Prostate gland (tissue), 2 donors: ENCODE measurements around the gene CDK4. TPM values are rescaled to one million over a fixed set of nuclear protein-coding genes. Genes with fewer than 3 reads are reported as not detected.

ENCODE experiments used
- DNase-seq: peaks from one replicate; pipeline ENCODE4 v3.0.0-alpha.2; 2019; ENCODE audit warnings: low spot score
- H3K27ac ChIP-seq, 2 donors: fragments of 200-600 bp; sonication (generic); 2 replicates each; pipeline ENCODE4 v1.5.1; 2017 to 2019
- H3K27me3 ChIP-seq: fragments of 200-600 bp; sonication (generic); replicated peaks from 2 replicates; pipeline ENCODE4 v1.5.1; 2019; ENCODE audit not compliant: insufficient read depth
- H3K36me3 ChIP-seq, 2 donors: fragments of 200-600 bp; sonication (generic); 1 replicate in 1 of 2; 2 replicates in 1 of 2; pipeline versions ENCODE4 v1.5.1 to v1.8.1; 2017 to 2019
- H3K4me1 ChIP-seq: fragments of 200-600 bp; sonication (generic); replicated peaks from 2 replicates; pipeline ENCODE4 v1.5.1; 2019
- H3K4me3 ChIP-seq, 2 donors: fragments of 200-600 bp; sonication (generic); 2 replicates each; pipeline ENCODE4 v1.5.1; 2017 to 2019
- H3K9me3 ChIP-seq: fragments of 200-600 bp; sonication (generic); 2 replicates; pipeline ENCODE4 v1.5.1; 2017
- POLR2A ChIP-seq: fragments of 450-650 bp; IDR thresholded peaks from one replicate; pipeline ENCODE4 v1.6.1; 2016; ENCODE audit warnings: antibody characterized with exemption, mild to moderate bottlenecking
- POLR2AphosphoS5 ChIP-seq: sonication (generic); formaldehyde crosslinking; IDR thresholded peaks from one replicate; pipeline ENCODE4 v1.6.1; 2017; ENCODE audit warnings: antibody characterized with exemption
- WGBS: methylation state at CpG from one replicate; pipeline ENCODE4 v1.1.5; 2018; 5-methylcytosine and 5-hydroxymethylcytosine counted together
- intact Hi-C: fragments of 100-400 bp; cut with DNase I; formaldehyde crosslinking; loops from one replicate; pipeline ENCODE4 v1.14.2; 2022
- total RNA-seq, 2 donors: library from RNA; depleted of rRNA; stranded (reverse); fragments of >200 nt; gene quantifications; one replicate each; pipeline ENCODE4 v1.1.0, GENCODE V29; 2016
- TF ChIP-seq, protein P1 (sequence below), 4 experiments: fragments of 200-600 bp in 2 of 4; fragments of 450-650 bp in 2 of 4; sonication (generic) in 2 of 4; IDR thresholded peaks; 1 replicate in 3 of 4; 2 replicates in 1 of 4; pipeline ENCODE4 v1.5.1; 2016 to 2019; ENCODE audit warnings: antibody characterized with exemption in 4 of 4, mild to moderate bottlenecking in 2 of 4, moderate library complexity in 2 of 4

CDK4 gene
- total RNA-seq, 2 donors from 2014 or later: 97.5 to 103 TPM

DNA sequence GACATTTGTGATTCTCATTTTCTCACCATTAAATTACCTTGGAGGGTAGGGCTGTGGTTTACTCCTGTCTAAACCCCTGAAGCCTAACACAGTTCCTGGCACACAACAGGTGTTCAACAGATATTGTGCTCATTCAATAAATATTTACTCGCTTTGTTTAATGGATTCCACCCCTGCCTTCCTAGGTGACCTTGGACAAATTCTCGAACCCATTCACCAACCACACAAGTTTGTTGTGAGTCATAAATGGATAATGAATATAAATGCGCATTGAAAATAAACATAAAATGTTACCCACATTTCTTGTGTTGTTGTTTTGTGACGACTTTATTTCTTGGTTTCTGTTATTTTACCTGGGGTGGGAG lies 30.1 kb upstream of the CDK4 start:
- 22% methylated on average over 4 of the region's 4 CpGs for WGBS

DNA sequence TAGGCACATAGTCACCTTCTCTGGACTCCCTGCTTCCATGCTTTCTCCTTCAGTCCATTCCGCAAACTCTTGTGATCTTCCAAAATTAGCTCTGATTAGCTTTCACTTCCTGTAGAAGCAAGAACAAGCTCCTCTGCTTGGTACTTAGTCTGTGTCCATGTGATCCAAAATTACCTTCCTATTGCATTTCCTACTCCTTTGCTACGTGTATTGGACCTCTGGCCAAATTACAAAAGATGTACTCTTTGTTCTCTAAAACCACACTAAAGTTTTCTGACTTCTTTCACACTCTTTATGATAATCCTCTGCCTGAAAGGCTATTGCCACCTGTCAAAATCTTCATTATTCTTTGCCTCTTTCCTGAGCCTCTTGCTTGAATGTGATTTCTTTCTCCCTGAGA lies 29.7 kb upstream of the CDK4 start:
- no peak overlapping the region for H3K27ac ChIP-seq
- H3K4me3 ChIP-seq: no peak overlapping the region
- no peaks in the 10 kb centered on the region for H3K27me3 ChIP-seq
- TF ChIP-seq POLR2A (no peak), POLR2AphosphoS5 (no peak)
- TF ChIP-seq, protein P1, sequence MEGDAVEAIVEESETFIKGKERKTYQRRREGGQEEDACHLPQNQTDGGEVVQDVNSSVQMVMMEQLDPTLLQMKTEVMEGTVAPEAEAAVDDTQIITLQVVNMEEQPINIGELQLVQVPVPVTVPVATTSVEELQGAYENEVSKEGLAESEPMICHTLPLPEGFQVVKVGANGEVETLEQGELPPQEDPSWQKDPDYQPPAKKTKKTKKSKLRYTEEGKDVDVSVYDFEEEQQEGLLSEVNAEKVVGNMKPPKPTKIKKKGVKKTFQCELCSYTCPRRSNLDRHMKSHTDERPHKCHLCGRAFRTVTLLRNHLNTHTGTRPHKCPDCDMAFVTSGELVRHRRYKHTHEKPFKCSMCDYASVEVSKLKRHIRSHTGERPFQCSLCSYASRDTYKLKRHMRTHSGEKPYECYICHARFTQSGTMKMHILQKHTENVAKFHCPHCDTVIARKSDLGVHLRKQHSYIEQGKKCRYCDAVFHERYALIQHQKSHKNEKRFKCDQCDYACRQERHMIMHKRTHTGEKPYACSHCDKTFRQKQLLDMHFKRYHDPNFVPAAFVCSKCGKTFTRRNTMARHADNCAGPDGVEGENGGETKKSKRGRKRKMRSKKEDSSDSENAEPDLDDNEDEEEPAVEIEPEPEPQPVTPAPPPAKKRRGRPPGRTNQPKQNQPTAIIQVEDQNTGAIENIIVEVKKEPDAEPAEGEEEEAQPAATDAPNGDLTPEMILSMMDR (IDR thresholded peaks at IDR 0.05): no peak
- intact Hi-C loops: loop anchor here (5.0 kb wide), 2 partner anchors 46 to 116 kb away; no protein-coding TSS in a partner anchor
- no peaks in the 10 kb centered on the region for H3K9me3 ChIP-seq
- H3K4me1 ChIP-seq: no peaks in the 10 kb centered on the region
- 70% methylated on average over 2 of the region's 2 CpGs for WGBS
- no peaks in the 10 kb centered on the region for H3K36me3 ChIP-seq
- DNase-seq: no peak

More for the DNA sequence above, 30.1 kb upstream of the CDK4 start:
- TF ChIP-seq POLR2A (no peak), POLR2AphosphoS5 (no peak)
- TF ChIP-seq, protein P1 (IDR thresholded peaks at IDR 0.05): no peak
- Histone ChIP-seq H3K4me3 (peak overlapping the region in 1 of 2 donors; percentile 93), H3K27ac (no peak overlapping the region), H3K27me3 (no peaks in the 10 kb centered on the region), H3K4me1 (no peaks in the 10 kb centered on the region), H3K36me3 (peaks cover 0 to 2% of the 10 kb centered on the region in 2 donors), H3K9me3 (no peaks in the 10 kb centered on the region)
- DNase-seq: no peak
- intact Hi-C loops: loop anchor here (5.0 kb wide), 2 partner anchors 45 to 115 kb away; no protein-coding TSS in a partner anchor

DNA sequence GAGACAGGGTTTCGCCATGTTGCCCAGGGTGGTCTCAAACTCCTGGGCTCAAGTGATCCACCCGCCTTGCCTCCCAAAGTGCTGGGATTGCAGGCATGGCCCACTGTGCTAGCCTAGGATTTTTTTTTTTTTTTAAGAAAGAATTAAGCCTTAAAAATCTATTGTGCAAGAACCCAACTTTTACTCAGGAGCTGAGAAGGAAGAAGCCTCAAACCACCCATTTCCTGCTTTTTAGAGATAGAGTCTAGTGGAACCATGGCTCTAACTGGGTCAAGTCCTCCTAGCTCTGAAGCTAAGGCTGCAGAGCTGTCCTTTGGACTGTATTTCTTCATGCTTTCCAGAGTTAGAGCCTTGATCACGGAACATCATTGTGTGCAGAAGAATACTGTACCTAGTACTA lies 29.1 kb upstream of the CDK4 start:
- no peak overlapping the region for H3K27ac ChIP-seq
- WGBS: 94% methylated on average over 3 of the region's 3 CpGs
- H3K4me1 ChIP-seq: no peaks in the 10 kb centered on the region
- intact Hi-C loops: loop anchor here (5.0 kb wide), 2 partner anchors 46 to 116 kb away; no protein-coding TSS in a partner anchor
- no peak overlapping the region for H3K4me3 ChIP-seq
- no peaks in the 10 kb centered on the region for H3K9me3 ChIP-seq
- no peaks in the 10 kb centered on the region for H3K27me3 ChIP-seq
- no peak for DNase-seq
- TF ChIP-seq, protein P1 (IDR thresholded peaks at IDR 0.05): no peak
- TF ChIP-seq POLR2A: no peak
- H3K36me3 ChIP-seq: no peaks in the 10 kb centered on the region

DNA sequence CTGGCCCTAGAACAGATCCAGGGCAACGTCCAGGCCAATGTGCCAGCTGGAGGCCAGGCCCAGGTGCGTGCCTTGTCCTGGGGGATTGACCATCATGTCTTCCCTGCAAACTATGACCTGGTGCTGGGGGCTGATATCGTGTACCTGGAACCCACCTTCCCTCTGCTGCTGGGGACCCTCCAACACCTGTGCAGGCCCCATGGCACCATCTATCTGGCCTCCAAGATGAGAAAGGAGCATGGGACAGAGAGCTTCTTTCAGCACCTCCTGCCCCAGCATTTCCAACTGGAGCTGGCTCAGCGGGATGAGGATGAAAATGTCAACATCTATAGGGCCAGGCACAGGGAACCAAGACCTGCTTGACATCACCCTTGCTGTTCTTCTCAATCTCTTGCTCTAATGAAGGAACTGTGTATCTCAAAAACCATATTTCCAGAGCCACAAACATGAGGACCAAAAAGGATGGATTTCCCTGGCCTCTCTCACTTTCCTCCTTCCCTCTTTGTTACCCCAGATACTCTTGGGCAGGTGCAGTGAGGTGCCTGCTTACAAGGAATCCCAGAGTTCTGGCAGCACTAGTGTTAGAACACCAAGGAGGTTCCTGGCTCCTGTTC lies 28.3 kb upstream of the CDK4 start:
- intact Hi-C loops: loop anchor here (5.0 kb wide), 2 partner anchors 47 to 117 kb away; no protein-coding TSS in a partner anchor

More for the DNA sequence above, 28.3 kb upstream of the CDK4 start:
- H3K9me3 ChIP-seq: no peaks in the 10 kb centered on the region
- H3K4me3 ChIP-seq: no peak overlapping the region
- H3K36me3 ChIP-seq: no peaks in the 10 kb centered on the region
- H3K4me1 ChIP-seq: no peaks in the 10 kb centered on the region
- no peak overlapping the region for H3K27ac ChIP-seq
- H3K27me3 ChIP-seq: no peaks in the 10 kb centered on the region
- no peak for TF ChIP-seq POLR2AphosphoS5
- TF ChIP-seq, protein P1 (IDR thresholded peaks at IDR 0.05): no peak
- no peak for TF ChIP-seq POLR2A
- DNase-seq: no peak
- 78% methylated on average over 4 of the region's 4 CpGs for WGBS
